Sigmoid colon (tissue), 7 donors: ENCODE results near the gene SPTLC2. TPM values are rescaled to one million over a fixed set of nuclear protein-coding genes. Genes with fewer than 3 reads are reported as not detected.

Experiments used
- DNase-seq: peaks from one replicate; pipeline ENCODE4 v3.0.0-alpha.2; 2019
- H3K27ac ChIP-seq, 4 donors: fragments of 200-600 bp; sonication (generic); one replicate each; pipeline ENCODE4 v1.5.1; 2016 to 2019; ENCODE audit warnings: mild to moderate bottlenecking in 1 of 4
- H3K27me3 ChIP-seq, 3 donors: fragments of 200-600 bp; sonication (generic); one replicate each; pipeline ENCODE4 v1.5.1; 2019; ENCODE audit warnings: mild to moderate bottlenecking in 1 of 3
- H3K36me3 ChIP-seq, 4 donors: fragments of 200-600 bp; sonication (generic); one replicate each; pipeline ENCODE4 v1.5.1; 2016 to 2019
- H3K4me1 ChIP-seq, 4 donors: fragments of 200-600 bp; sonication (generic); one replicate each; pipeline ENCODE4 v1.5.1; 2017 to 2019
- H3K4me3 ChIP-seq, 4 donors: fragments of 200-600 bp; sonication (generic); one replicate each; pipeline ENCODE4 v1.5.1; 2017 to 2019; ENCODE audit warnings: mild to moderate bottlenecking in 2 of 4, moderate library complexity in 1 of 4
- H3K9me3 ChIP-seq, 4 donors: fragments of 200-600 bp in 3 of 4; sonication (generic) in 3 of 4; one replicate each; pipeline versions ENCODE4 v1.5.1 to v1.6.1; 2013 to 2019
- EP300 ChIP-seq, 4 donors: sonication (generic); formaldehyde crosslinking; IDR thresholded peaks; one replicate each; pipeline ENCODE4 v1.6.1; 2017; ENCODE audit warnings: antibody characterized with exemption in 4 of 4
- POLR2A ChIP-seq, 2 donors: fragments of 450-650 bp; IDR thresholded peaks; one replicate each; pipeline ENCODE4 v1.6.1; 2016; ENCODE audit warnings: antibody characterized with exemption in 2 of 2, mild to moderate bottlenecking in 2 of 2, moderate library complexity in 2 of 2
- POLR2AphosphoS5 ChIP-seq, 4 donors: sonication (generic); formaldehyde crosslinking; IDR thresholded peaks; one replicate each; pipeline ENCODE4 v1.6.1; 2017; ENCODE audit warnings: antibody characterized with exemption in 4 of 4
- WGBS, 2 donors: extraction: QIAGEN DNeasy Blood & Tissue Kit; methylation state at CpG; one replicate each; pipeline ENCODE4 v1.1.7; 2013; 5-methylcytosine and 5-hydroxymethylcytosine counted together
- intact Hi-C: fragments of 100-400 bp; cut with DNase I; formaldehyde crosslinking; loops from one replicate; pipeline ENCODE4 v1.15.1; 2023
- polyA plus RNA-seq, 3 donors: library from polyadenylated mRNA; stranded (reverse); fragments of 200-250 nt; gene quantifications; one replicate each; pipeline ENCODE4 v1.2.3, GENCODE V29; 2013
- total RNA-seq, 4 donors: library from RNA; depleted of rRNA; stranded (reverse); fragments of >200 nt; gene quantifications; one replicate each; pipeline ENCODE4 v1.1.0, GENCODE V29; 2016
- TF ChIP-seq, protein P1 (sequence below), 4 experiments: fragments of 450-650 bp in 3 of 4; fragments of 200-600 bp in 1 of 4; IDR thresholded peaks; one replicate each; pipeline ENCODE4 v1.5.1; 2016 to 2019; ENCODE audit warnings: antibody characterized with exemption in 4 of 4, mild to moderate bottlenecking in 3 of 4, moderate library complexity in 2 of 4
- donor health status: healthy with polysubstance abuse.
- donor health status: Bipolar disorder and iron deficiency.
- donor health status: healthy.

The SPTLC2 gene
- total and polyA plus RNA-seq, 7 donors = 2.8 to 27.6 (median 14.6) TPM

- H3K27me3 ChIP-seq = no peaks in the 10 kb centered on the region
- no peaks in the 10 kb centered on the region for H3K9me3 ChIP-seq
- no peaks in the 10 kb centered on the region for H3K4me1 ChIP-seq
- H3K4me3 ChIP-seq = no peak overlapping the region
- TF ChIP-seq POLR2A (IDR thresholded peaks at IDR 0.05) (no peak), POLR2AphosphoS5 (IDR thresholded peaks at IDR 0.05) (no peak), EP300 (IDR thresholded peaks at IDR 0.05) (no peak)
- TF ChIP-seq, protein P1, sequence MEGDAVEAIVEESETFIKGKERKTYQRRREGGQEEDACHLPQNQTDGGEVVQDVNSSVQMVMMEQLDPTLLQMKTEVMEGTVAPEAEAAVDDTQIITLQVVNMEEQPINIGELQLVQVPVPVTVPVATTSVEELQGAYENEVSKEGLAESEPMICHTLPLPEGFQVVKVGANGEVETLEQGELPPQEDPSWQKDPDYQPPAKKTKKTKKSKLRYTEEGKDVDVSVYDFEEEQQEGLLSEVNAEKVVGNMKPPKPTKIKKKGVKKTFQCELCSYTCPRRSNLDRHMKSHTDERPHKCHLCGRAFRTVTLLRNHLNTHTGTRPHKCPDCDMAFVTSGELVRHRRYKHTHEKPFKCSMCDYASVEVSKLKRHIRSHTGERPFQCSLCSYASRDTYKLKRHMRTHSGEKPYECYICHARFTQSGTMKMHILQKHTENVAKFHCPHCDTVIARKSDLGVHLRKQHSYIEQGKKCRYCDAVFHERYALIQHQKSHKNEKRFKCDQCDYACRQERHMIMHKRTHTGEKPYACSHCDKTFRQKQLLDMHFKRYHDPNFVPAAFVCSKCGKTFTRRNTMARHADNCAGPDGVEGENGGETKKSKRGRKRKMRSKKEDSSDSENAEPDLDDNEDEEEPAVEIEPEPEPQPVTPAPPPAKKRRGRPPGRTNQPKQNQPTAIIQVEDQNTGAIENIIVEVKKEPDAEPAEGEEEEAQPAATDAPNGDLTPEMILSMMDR (IDR thresholded peaks at IDR 0.05) = no peak
- H3K36me3 ChIP-seq = no peaks in the 10 kb centered on the region
- intact Hi-C loops = no loop called here
- WGBS, 2 donors = 87 to 90% methylated on average over 8 of the region's 8 CpGs
- DNase-seq = no peak
- H3K27ac ChIP-seq = no peak overlapping the region
These were observed 126.0 kb downstream of the SPTLC2 start for GRCh38 chr14:77490347-77490986.

DNA sequence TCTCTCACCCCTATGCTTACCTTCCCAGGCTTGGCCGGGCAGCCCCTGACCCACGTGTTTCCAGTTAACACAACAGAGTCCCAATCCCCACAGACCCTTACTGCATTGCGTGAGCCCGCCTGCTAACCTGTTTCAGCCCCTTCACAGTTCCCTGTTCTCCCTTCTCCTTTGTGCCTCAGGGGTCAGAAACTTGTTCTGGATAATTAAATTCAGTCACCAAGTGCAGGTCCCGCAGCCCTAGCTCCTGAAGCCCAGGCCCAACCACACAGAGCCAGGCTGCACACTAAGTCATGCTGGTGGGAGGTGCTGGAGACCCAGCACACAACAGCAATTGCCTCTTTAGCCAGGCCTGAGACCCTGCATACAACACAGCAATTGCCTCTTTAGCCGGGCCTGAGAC is 127.4 kb downstream of the SPTLC2 start:
- WGBS, 2 donors = 90 to 93% methylated on average over 6 of the region's 6 CpGs
- no peak overlapping the region for H3K27ac ChIP-seq
- H3K9me3 ChIP-seq = no peaks in the 10 kb centered on the region
- no peak for TF ChIP-seq POLR2AphosphoS5 (IDR thresholded peaks at IDR 0.05)
- TF ChIP-seq, protein P1 (IDR thresholded peaks at IDR 0.05) = no peak
- TF ChIP-seq POLR2A (IDR thresholded peaks at IDR 0.05) = no peak
- TF ChIP-seq EP300 (IDR thresholded peaks at IDR 0.05) = no peak
- H3K4me1 ChIP-seq = no peaks in the 10 kb centered on the region
- no peaks in the 10 kb centered on the region for H3K27me3 ChIP-seq
- H3K36me3 ChIP-seq = no peaks in the 10 kb centered on the region
- intact Hi-C loops = no loop called here
- DNase-seq = no peak
- H3K4me3 ChIP-seq = no peak overlapping the region

DNA sequence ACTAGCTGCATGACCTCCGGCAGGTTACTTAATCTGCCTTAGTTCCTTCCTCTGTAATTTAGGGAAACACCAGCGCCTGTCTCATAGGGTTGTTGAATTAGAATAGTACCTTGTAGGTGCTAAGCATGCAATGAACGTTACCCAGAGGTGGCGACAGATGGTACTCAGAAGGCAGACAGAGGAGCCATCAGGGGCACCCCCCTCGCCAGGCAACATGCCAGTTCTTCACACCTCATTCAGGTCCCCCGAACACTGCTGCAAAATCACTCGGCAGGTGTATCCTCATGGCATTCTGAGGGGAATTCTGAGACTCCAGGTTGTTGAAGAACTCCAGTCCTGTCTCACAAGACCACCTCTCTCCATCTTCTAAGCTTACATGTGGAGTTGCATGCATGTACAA is 127.9 kb downstream of the SPTLC2 start:
- 86% methylated on average over 7 of the region's 7 CpGs for WGBS, 2 donors
- H3K9me3 ChIP-seq = no peaks in the 10 kb centered on the region
- no peaks in the 10 kb centered on the region for H3K4me1 ChIP-seq
- no peaks in the 10 kb centered on the region for H3K27me3 ChIP-seq
- H3K4me3 ChIP-seq = no peak overlapping the region
- H3K27ac ChIP-seq = no peak overlapping the region
- no peak for DNase-seq
- TF ChIP-seq POLR2AphosphoS5 (IDR thresholded peaks at IDR 0.05) (no peak), POLR2A (IDR thresholded peaks at IDR 0.05) (no peak), EP300 (IDR thresholded peaks at IDR 0.05) (no peak)
- TF ChIP-seq, protein P1 (IDR thresholded peaks at IDR 0.05) = no peak
- intact Hi-C loops = no loop called here
- no peaks in the 10 kb centered on the region for H3K36me3 ChIP-seq

- intact Hi-C loops = no loop called here
- 90 to 93% methylated on average over 7 of the region's 7 CpGs for WGBS, 2 donors
- no peaks in the 10 kb centered on the region for H3K9me3 ChIP-seq
- TF ChIP-seq, protein P1 (IDR thresholded peaks at IDR 0.05) = no peak
- TF ChIP-seq POLR2AphosphoS5 (IDR thresholded peaks at IDR 0.05) (no peak), POLR2A (IDR thresholded peaks at IDR 0.05) (no peak), EP300 (IDR thresholded peaks at IDR 0.05) (no peak)
- no peak for DNase-seq
- H3K4me1 ChIP-seq = no peaks in the 10 kb centered on the region
- no peaks in the 10 kb centered on the region for H3K27me3 ChIP-seq
- no peaks in the 10 kb centered on the region for H3K36me3 ChIP-seq
- no peak overlapping the region for H3K27ac ChIP-seq
- no peak overlapping the region for H3K4me3 ChIP-seq
These were observed 130.3 kb downstream of the SPTLC2 start for GRCh38 chr14:77485901-77486678.
